ENCODE measurements around the gene GSPT1.

GRCh38 chr16:11886881-11887280 is 28.9 kb downstream of the GSPT1 start:
- TF ChIP-seq CTCF (IDR thresholded peaks at IDR 0.05) = no peak
- no peak for TF ChIP-seq EZH2phosphoT487 (IDR thresholded peaks at IDR 0.05)

Measured in neural progenitor cell (in vitro differentiated cells).